ENCODE data around the gene TMEM43.

Gene TMEM43

GRCh38 chr3:14181253-14181652 is 56.4 kb downstream of the TMEM43 start:
- DNase-seq = no peak

GRCh38 chr3:14183015-14183577 is 58.2 kb downstream of the TMEM43 start:
- no peak for DNase-seq

GRCh38 chr3:14186854-14187458 is 62.1 kb downstream of the TMEM43 start:
- no peak for DNase-seq

- DNase-seq = no peak
Measured at GRCh38 chr3:14188041-14188754, 63.3 kb downstream of the TMEM43 start.
